Measurements from ENCODE around the gene RPS28.

RPS28 gene

DNA sequence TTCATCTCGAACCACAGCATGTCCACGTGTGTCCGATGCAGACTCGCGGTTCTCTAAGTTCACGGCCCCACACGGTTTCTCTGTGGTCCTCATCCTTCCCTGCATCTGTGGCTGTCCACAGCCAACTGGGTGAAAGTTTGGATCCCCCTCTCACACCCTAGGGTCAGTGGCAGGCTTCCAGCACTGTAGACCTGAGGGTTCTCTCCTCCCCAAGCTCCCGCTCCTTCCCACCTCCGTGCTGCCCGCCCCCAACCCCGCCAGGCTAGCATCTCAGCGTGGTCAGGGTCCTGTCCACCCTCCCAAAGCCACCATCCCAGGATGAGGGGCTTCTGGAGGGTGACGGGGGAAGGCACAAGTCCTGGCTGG is 45.6 kb downstream of the RPS28 start:
- TF ChIP-seq ZNF274 (IDR thresholded peaks at IDR 0.05; ENCODE audit: low read depth, low read length) = no peak
- no peak overlapping the region for H3K4me3 ChIP-seq (ENCODE audit: low read length)

- no peak for TF ChIP-seq ZNF274 (IDR thresholded peaks at IDR 0.05; ENCODE audit: low read depth, low read length)
- H3K4me3 ChIP-seq (ENCODE audit: low read length) = no peak overlapping the region
Observed at GRCh38 chr19:8367327-8368001, 46.2 kb downstream of the RPS28 start.

- no peak for TF ChIP-seq ZNF274 (IDR thresholded peaks at IDR 0.05; ENCODE audit: low read depth, low read length)
- H3K4me3 ChIP-seq (ENCODE audit: low read length) = no peak overlapping the region
Observed at GRCh38 chr19:8370176-8371010, 49.1 kb downstream of the RPS28 start.

- TF ChIP-seq ZNF274 (IDR thresholded peaks at IDR 0.05; ENCODE audit: low read depth, low read length) = no peak
- H3K4me3 ChIP-seq (ENCODE audit: low read length) = no peak overlapping the region
Observed at GRCh38 chr19:8371011-8371804, 49.9 kb downstream of the RPS28 start.

All from GM08714 (cell line).